Mesenchymal stem cell (in vitro differentiated cells and primary cell): ENCODE data around the gene ACBD6.

Experiments
- DNase-seq: peaks from one replicate; pipeline ENCODE4 v3.0.0-alpha.2; 2013
- H2AFZ ChIP-seq: one replicate; pipeline ENCODE4 v1.6.1; 2013; ENCODE audit warnings: low read depth, mild to moderate bottlenecking, control low read depth, inconsistent platforms, low read length, moderate library complexity
- H2AK5ac ChIP-seq: 2 replicates; pipeline ENCODE4 v1.6.1; 2013; ENCODE audit warnings: low read length, moderate library complexity, mild to moderate bottlenecking, inconsistent platforms; ENCODE audit not compliant: severe bottlenecking
- H2BK120ac ChIP-seq: one replicate; pipeline ENCODE4 v1.6.1; 2013; ENCODE audit warnings: low read depth, mild to moderate bottlenecking, inconsistent platforms, low read length, moderate library complexity
- H2BK12ac ChIP-seq, 2 experiments: one replicate each; pipeline ENCODE4 v1.6.1; 2013; ENCODE audit warnings: inconsistent platforms in 2 of 2, low read length in 2 of 2, mild to moderate bottlenecking in 2 of 2, moderate library complexity in 2 of 2, control low read depth in 1 of 2
- H2BK15ac ChIP-seq: one replicate; pipeline ENCODE4 v1.6.1; 2013; ENCODE audit warnings: mild to moderate bottlenecking, low read depth, inconsistent platforms; ENCODE audit not compliant: poor library complexity, severe bottlenecking
- H2BK5ac ChIP-seq: 2 replicates; pipeline ENCODE4 v1.6.1; 2013; ENCODE audit warnings: low read depth, mild to moderate bottlenecking, low read length, control low read depth, inconsistent platforms; ENCODE audit not compliant: poor library complexity, severe bottlenecking
- H3K14ac ChIP-seq, 2 experiments: one replicate each; pipeline ENCODE4 v1.6.1; 2013; ENCODE audit warnings: inconsistent platforms in 2 of 2, low read length in 2 of 2, control low read depth in 1 of 2, mild to moderate bottlenecking in 1 of 2, moderate library complexity in 1 of 2
- H3K18ac ChIP-seq, 2 experiments: one replicate each; pipeline ENCODE4 v1.6.1; 2013; ENCODE audit warnings: inconsistent platforms in 2 of 2, low read length in 2 of 2, control low read depth in 1 of 2, low read depth in 1 of 2, mild to moderate bottlenecking in 1 of 2
- H3K23ac ChIP-seq, 2 experiments: one replicate each; pipeline ENCODE4 v1.6.1; 2013; ENCODE audit warnings: inconsistent platforms in 2 of 2, low read length in 2 of 2, mild to moderate bottlenecking in 2 of 2, moderate library complexity in 2 of 2, control low read depth in 1 of 2
- H3K27ac ChIP-seq: 2 replicates; pipeline ENCODE4 v1.5.1; 2013; ENCODE audit warnings: mild to moderate bottlenecking, moderate library complexity, low read length, control low read depth, inconsistent platforms; ENCODE audit not compliant: poor library complexity, severe bottlenecking
- H3K27me3 ChIP-seq, 2 experiments: 2 replicates each; pipeline versions ENCODE4 v1.6.1 to v1.7.0; 2013; ENCODE audit warnings: low read length in 2 of 2, mild to moderate bottlenecking in 2 of 2, moderate library complexity in 2 of 2, control low read depth in 1 of 2, inconsistent platforms in 1 of 2; ENCODE audit not compliant: control insufficient read depth in 1 of 2, insufficient read depth in 1 of 2
- H3K36me3 ChIP-seq, 2 experiments: 2 replicates each; pipeline versions ENCODE4 v1.6.1 to v1.7.0; 2013; ENCODE audit warnings: low read length in 2 of 2, control low read depth in 1 of 2, inconsistent platforms in 1 of 2, low read depth in 1 of 2, mild to moderate bottlenecking in 1 of 2; ENCODE audit not compliant: insufficient read depth in 2 of 2, control insufficient read depth in 1 of 2
- H3K4ac ChIP-seq, 2 experiments: one replicate each; pipeline ENCODE4 v1.6.1; 2013; ENCODE audit warnings: inconsistent platforms in 2 of 2, low read length in 2 of 2, mild to moderate bottlenecking in 2 of 2, moderate library complexity in 2 of 2, control low read depth in 1 of 2, low read depth in 1 of 2
- H3K4me1 ChIP-seq: 2 replicates; pipeline ENCODE4 v1.6.1; 2013; ENCODE audit warnings: low read depth, low read length, control low read depth; ENCODE audit not compliant: control insufficient read depth, insufficient read depth
- H3K4me2 ChIP-seq: 2 replicates; pipeline ENCODE4 v1.6.1; 2013; ENCODE audit warnings: low read length, mild to moderate bottlenecking, inconsistent platforms; ENCODE audit not compliant: poor library complexity, severe bottlenecking
- H3K4me3 ChIP-seq, 2 experiments: 2 replicates each; pipeline versions ENCODE4 v1.5.1 to v1.7.0; 2013; ENCODE audit warnings: low read length in 2 of 2, mild to moderate bottlenecking in 2 of 2, control low read depth in 1 of 2, low read depth in 1 of 2; ENCODE audit not compliant: insufficient read depth in 1 of 2
- H3K79me1 ChIP-seq: replicated peaks from 2 replicates; pipeline ENCODE4 v1.6.1; 2013; ENCODE audit warnings: mild to moderate bottlenecking, control low read depth, low read length, inconsistent platforms; ENCODE audit not compliant: poor library complexity, severe bottlenecking
- H3K9ac ChIP-seq: 2 replicates; pipeline ENCODE4 v1.7.0; 2013; ENCODE audit warnings: mild to moderate bottlenecking, low read length, moderate library complexity
- H3K9me3 ChIP-seq: 2 replicates; pipeline ENCODE4 v1.7.0; 2013; ENCODE audit warnings: mild to moderate bottlenecking, low read length; ENCODE audit not compliant: control insufficient read depth
- H4K8ac ChIP-seq: one replicate; pipeline ENCODE4 v1.6.1; 2013; ENCODE audit warnings: inconsistent platforms, mild to moderate bottlenecking, low read length, moderate library complexity
- H4K91ac ChIP-seq: one replicate; pipeline ENCODE4 v1.6.1; 2013; ENCODE audit warnings: mild to moderate bottlenecking, low read length, inconsistent platforms
- WGBS: methylation state at CpG from one replicate; pipeline ENCODE4 v1.1.7; 2013; ENCODE audit warnings: mixed read lengths; 5-methylcytosine and 5-hydroxymethylcytosine counted together

The ACBD6 gene

DNA sequence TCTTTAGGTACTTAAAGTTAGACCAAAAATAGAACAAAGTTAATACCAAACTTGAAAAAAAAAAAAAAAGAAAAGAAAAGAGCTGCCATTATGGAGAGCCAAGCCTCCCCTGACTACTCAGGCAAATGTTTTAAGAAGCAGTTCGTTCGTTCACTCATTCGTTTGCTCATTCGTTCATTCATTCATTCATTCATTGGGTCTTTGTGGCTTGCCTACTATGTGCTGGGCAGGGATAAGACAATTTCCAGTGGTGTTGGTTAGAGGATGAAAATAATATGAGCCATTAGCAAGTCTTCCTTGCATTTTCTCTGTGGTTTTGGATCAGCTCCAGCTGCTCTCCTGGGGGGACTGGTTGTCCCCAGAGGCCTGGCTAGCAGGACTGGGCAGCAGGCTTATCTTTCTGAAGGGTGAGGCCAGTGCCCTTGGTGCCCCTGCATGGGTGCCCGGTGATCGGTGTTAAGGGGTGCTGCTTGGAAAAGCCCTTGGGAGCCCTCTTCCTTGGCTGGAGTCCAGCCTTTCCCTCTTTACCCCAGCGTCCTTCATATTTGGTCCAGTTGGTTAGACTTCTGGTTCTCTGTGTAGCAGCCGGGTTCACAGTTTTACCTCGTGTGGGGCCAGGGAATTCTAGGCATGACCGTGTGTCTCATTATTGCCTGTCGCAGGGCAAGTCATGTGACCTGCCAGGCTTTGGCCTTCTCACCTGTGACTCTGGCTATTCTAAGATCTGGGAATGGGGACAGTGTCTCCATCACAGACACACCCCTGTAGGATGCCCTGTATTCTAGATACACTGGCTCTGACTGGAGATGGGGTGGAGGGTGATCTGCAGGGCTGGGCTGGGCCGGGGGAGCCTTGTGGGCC lies 239.5 kb downstream of the ACBD6 start:
- H3K4me1 ChIP-seq: peaks cover 27% of the 10 kb centered on the region
- H2AK5ac ChIP-seq: peak overlapping the region; percentile 92
- H3K79me1 ChIP-seq: no peaks in the 10 kb centered on the region
- H2AFZ ChIP-seq: no peak overlapping the region
- peak overlapping the region; percentile 1 for H3K4me2 ChIP-seq
- H4K91ac ChIP-seq: no peak overlapping the region
- H3K27ac ChIP-seq: no peak overlapping the region
- no peak overlapping the region for H4K8ac ChIP-seq
- H3K18ac ChIP-seq: peak overlapping the region in 1 of 2 experiments; percentile 12
- H3K4ac ChIP-seq: no peak overlapping the region
- H3K27me3 ChIP-seq: peaks cover 15 to 81% of the 10 kb centered on the region in 2 experiments
- no peak overlapping the region for H3K4me3 ChIP-seq
- no peak overlapping the region for H2BK15ac ChIP-seq
- peak overlapping the region; percentile 20 for H2BK5ac ChIP-seq
- H3K36me3 ChIP-seq: peaks cover 0 to 2% of the 10 kb centered on the region in 2 experiments
- H3K14ac ChIP-seq: no peak overlapping the region
- WGBS: 95% methylated on average over 12 of the region's 12 CpGs
- H2BK12ac ChIP-seq: peak overlapping the region in 1 of 2 experiments; percentile 32
- no peak overlapping the region for H3K23ac ChIP-seq
- H2BK120ac ChIP-seq: no peak overlapping the region
- H3K9ac ChIP-seq: no peak overlapping the region
- peak; percentile 19 for DNase-seq
- H3K9me3 ChIP-seq: no peaks in the 10 kb centered on the region

DNA sequence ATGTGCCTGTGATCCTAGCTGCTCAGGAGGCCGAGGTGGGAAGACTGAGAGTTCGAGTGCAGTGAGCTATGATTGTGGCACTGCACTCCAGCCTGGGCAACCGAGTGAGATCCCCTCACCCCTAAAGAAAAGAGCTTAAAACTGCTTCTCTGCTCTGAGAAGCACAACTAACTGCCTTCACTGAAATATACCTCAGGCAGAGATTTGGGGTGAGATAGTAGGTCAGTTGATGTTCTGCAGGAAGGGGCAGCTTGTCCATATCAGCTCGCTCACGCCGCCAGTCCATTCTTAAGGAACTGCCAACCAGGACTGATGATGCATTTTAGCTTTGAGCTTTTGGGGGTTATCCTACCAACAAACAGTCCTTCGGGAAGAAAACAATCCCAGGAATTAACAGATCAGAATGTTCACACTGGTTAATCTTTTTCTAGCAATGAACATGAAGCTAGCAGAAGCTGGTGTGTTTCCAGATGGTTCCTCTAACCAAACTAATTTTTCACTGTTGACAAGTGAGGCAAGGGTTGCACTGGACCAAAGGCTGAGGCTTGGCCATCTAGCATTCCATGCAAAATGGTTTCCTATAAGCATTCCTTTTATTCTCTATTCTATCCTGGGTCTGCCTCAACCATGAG lies 240.7 kb downstream of the ACBD6 start:
- H2BK120ac ChIP-seq: no peak overlapping the region
- peaks cover 0 to 2% of the 10 kb centered on the region in 2 experiments for H3K36me3 ChIP-seq
- no peak overlapping the region for H2BK15ac ChIP-seq
- H4K91ac ChIP-seq: no peak overlapping the region
- H3K4me2 ChIP-seq: peak overlapping the region; percentile 59
- H3K4ac ChIP-seq: peak overlapping the region in 1 of 2 experiments; percentile 15
- no peak overlapping the region for H2BK12ac ChIP-seq
- H3K79me1 ChIP-seq: no peaks in the 10 kb centered on the region
- peak overlapping the region in 1 of 2 experiments; percentile 53 for H3K23ac ChIP-seq
- H3K14ac ChIP-seq: no peak overlapping the region
- no peak overlapping the region for H3K9ac ChIP-seq
- H3K18ac ChIP-seq: no peak overlapping the region
- DNase-seq: peak; percentile 11
- H3K27me3 ChIP-seq: peaks cover 15 to 93% of the 10 kb centered on the region in 2 experiments
- H3K9me3 ChIP-seq: no peaks in the 10 kb centered on the region
- WGBS: 91% methylated on average over 6 of the region's 7 CpGs
- H2AK5ac ChIP-seq: peak overlapping the region; percentile 75
- H4K8ac ChIP-seq: no peak overlapping the region
- H3K4me1 ChIP-seq: peaks cover 27% of the 10 kb centered on the region
- peak overlapping the region; percentile 52 for H3K27ac ChIP-seq
- H3K4me3 ChIP-seq: no peak overlapping the region
- H2BK5ac ChIP-seq: no peak overlapping the region
- no peak overlapping the region for H2AFZ ChIP-seq

DNA sequence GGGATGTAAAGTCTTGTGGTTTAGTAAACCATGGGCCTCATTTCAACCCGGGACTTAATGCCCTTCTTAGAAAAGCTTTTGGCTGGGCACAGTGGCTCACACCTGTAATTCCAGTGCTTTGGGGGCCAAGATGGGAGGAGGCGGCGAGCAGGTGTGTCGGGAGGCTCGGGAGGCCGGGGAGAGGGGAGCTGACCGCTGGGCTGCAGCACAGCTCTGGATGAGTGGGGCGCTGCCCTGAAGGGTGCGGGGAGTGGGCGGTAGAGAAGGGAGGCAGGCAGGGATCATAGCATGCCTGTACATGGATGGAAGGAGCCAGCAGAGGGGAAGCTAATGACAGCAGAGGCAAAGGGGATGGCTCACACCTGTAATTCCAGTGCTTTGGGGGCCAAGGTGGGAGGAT lies 241.3 kb downstream of the ACBD6 start:
- H3K14ac ChIP-seq: peak overlapping the region in 1 of 2 experiments; percentile 26
- no peak overlapping the region for H3K4me2 ChIP-seq
- no peak overlapping the region for H2BK120ac ChIP-seq
- H2BK12ac ChIP-seq: no peak overlapping the region
- WGBS: 95% methylated on average over 10 of the region's 10 CpGs
- no peaks in the 10 kb centered on the region for H3K79me1 ChIP-seq
- H3K9ac ChIP-seq: no peak overlapping the region
- H3K4me3 ChIP-seq: no peak overlapping the region
- no peak overlapping the region for H2BK5ac ChIP-seq
- no peaks in the 10 kb centered on the region for H3K9me3 ChIP-seq
- DNase-seq: no peak
- no peak overlapping the region for H4K91ac ChIP-seq
- peak overlapping the region; percentile 75 for H2AK5ac ChIP-seq
- H3K36me3 ChIP-seq: no peaks in the 10 kb centered on the region
- peak overlapping the region in 1 of 2 experiments; percentile 15 for H3K4ac ChIP-seq
- peaks cover 24% of the 10 kb centered on the region for H3K4me1 ChIP-seq
- peaks cover 15 to 99% of the 10 kb centered on the region in 2 experiments for H3K27me3 ChIP-seq
- no peak overlapping the region for H4K8ac ChIP-seq
- no peak overlapping the region for H3K18ac ChIP-seq
- H2AFZ ChIP-seq: no peak overlapping the region
- no peak overlapping the region for H2BK15ac ChIP-seq
- H3K23ac ChIP-seq: no peak overlapping the region
- no peak overlapping the region for H3K27ac ChIP-seq

- WGBS: 87% methylated on average over 13 of the region's 13 CpGs
- no peak overlapping the region for H2BK15ac ChIP-seq
- H3K9me3 ChIP-seq: no peaks in the 10 kb centered on the region
- H2AFZ ChIP-seq: no peak overlapping the region
- H2BK5ac ChIP-seq: no peak overlapping the region
- no peak overlapping the region for H4K91ac ChIP-seq
- H2BK12ac ChIP-seq: no peak overlapping the region
- no peaks in the 10 kb centered on the region for H3K79me1 ChIP-seq
- H3K4me1 ChIP-seq: peaks cover 27% of the 10 kb centered on the region
- H3K9ac ChIP-seq: no peak overlapping the region
- peaks cover 15 to 99% of the 10 kb centered on the region in 2 experiments for H3K27me3 ChIP-seq
- H3K4me2 ChIP-seq: no peak overlapping the region
- no peak overlapping the region for H3K18ac ChIP-seq
- no peak overlapping the region for H3K27ac ChIP-seq
- no peaks in the 10 kb centered on the region for H3K36me3 ChIP-seq
- no peak overlapping the region for H3K14ac ChIP-seq
- no peak overlapping the region for H3K23ac ChIP-seq
- peak overlapping the region; percentile 47 for H2AK5ac ChIP-seq
- no peak overlapping the region for H4K8ac ChIP-seq
- no peak overlapping the region for H3K4me3 ChIP-seq
- no peak for DNase-seq
- no peak overlapping the region for H2BK120ac ChIP-seq
- H3K4ac ChIP-seq: no peak overlapping the region
Observed at GRCh38 chr1:180260541-180260940, 241.8 kb downstream of the ACBD6 start.
